IMR-90 (cell line): ENCODE results near the gene PC. TPM values are rescaled to one million over a fixed set of nuclear protein-coding genes. Genes with fewer than 3 reads are reported as not detected.

Source experiments
- ATAC-seq: fragments of 200-7000 bp; cut with Tn5 transposase; 2 replicates; pipeline ENCODE4 v1.9.1; 2020; ENCODE audit warnings: low read depth, mild to moderate bottlenecking, moderate library complexity
- BruUV-seq: library from RNA; stranded (reverse); fragments of 400-500 nt; replicated peaks from 2 replicates; lab custom pipeline; 2021; lab: Mats Ljungman, UMichigan
- CTCF ChIA-PET: fragments of 300-600 bp; formaldehyde crosslinking; extraction: SDS; loops from one replicate; lab custom pipeline; 2021; ENCODE audit warnings: antibody characterized with exemption; lab: Yijun Ruan, JAX
- POLR2A ChIA-PET: fragments of 300-600 bp; sonication (Branson Sonifier 250); formaldehyde crosslinking; loops from one replicate; lab custom pipeline; 2022; ENCODE audit warnings: antibody characterized with exemption; ENCODE audit not compliant: unreplicated experiment; lab: Charles Lee
- DNase-seq: peaks from one replicate; pipeline ENCODE4 v3.0.0; 2013
- H2AFZ ChIP-seq: replicated peaks from 2 replicates; pipeline ENCODE3; 2013; ENCODE audit warnings: low read length, mild to moderate bottlenecking; ENCODE audit not compliant: poor library complexity
- H2AK5ac ChIP-seq: 2 replicates; pipeline ENCODE4 v1.6.1; 2013; ENCODE audit warnings: low read depth, low read length, inconsistent platforms
- H2AK9ac ChIP-seq: replicated peaks from 2 replicates; pipeline ENCODE3; 2013; ENCODE audit warnings: mild to moderate bottlenecking, low read depth, low read length, moderate library complexity; ENCODE audit not compliant: poor library complexity
- H2BK120ac ChIP-seq: 2 replicates; pipeline ENCODE4 v1.6.1; 2013; ENCODE audit warnings: low read depth, low read length, inconsistent platforms
- H2BK15ac ChIP-seq: 3 replicates; pipeline ENCODE4 v1.6.1; 2013; ENCODE audit warnings: low read depth, low read length, inconsistent platforms
- H2BK20ac ChIP-seq: 2 replicates; pipeline ENCODE4 v1.6.1; 2013; ENCODE audit warnings: low read depth, mild to moderate bottlenecking, inconsistent platforms, low read length, moderate library complexity
- H2BK5ac ChIP-seq: 2 replicates; pipeline ENCODE4 v1.6.1; 2013; ENCODE audit warnings: mild to moderate bottlenecking, low read depth, low read length, inconsistent platforms; ENCODE audit not compliant: poor library complexity, severe bottlenecking
- H3K14ac ChIP-seq: replicated peaks from 2 replicates; pipeline ENCODE4 v1.6.1; 2013; ENCODE audit warnings: low read depth, low read length, inconsistent platforms
- H3K18ac ChIP-seq: 2 replicates; pipeline ENCODE4 v1.6.1; 2013; ENCODE audit warnings: low read depth, low read length, control low read depth
- H3K23ac ChIP-seq: 2 replicates; pipeline ENCODE4 v1.6.1; 2013; ENCODE audit warnings: low read depth, low read length, inconsistent platforms
- H3K27ac ChIP-seq: 2 replicates; pipeline ENCODE4 v1.5.1; 2013; ENCODE audit warnings: mild to moderate bottlenecking, control low read depth, low read length; ENCODE audit not compliant: insufficient read depth
- H3K27me3 ChIP-seq: 2 replicates; pipeline ENCODE4 v1.6.1; 2013; ENCODE audit warnings: low read length; ENCODE audit not compliant: control insufficient read depth, insufficient read depth
- H3K36me3 ChIP-seq: 2 replicates; pipeline ENCODE4 v1.6.1; 2013; ENCODE audit warnings: low read length, mixed read lengths; ENCODE audit not compliant: control insufficient read depth, insufficient read depth
- H3K4ac ChIP-seq: 2 replicates; pipeline ENCODE4 v1.6.1; 2013; ENCODE audit warnings: low read depth, low read length, inconsistent platforms
- H3K4me1 ChIP-seq: 2 replicates; pipeline ENCODE4 v1.6.1; 2013; ENCODE audit warnings: low read length, mixed read lengths; ENCODE audit not compliant: control insufficient read depth, insufficient read depth
- H3K4me2 ChIP-seq: 2 replicates; pipeline ENCODE4 v1.6.1; 2013; ENCODE audit warnings: low read depth, mild to moderate bottlenecking, control low read depth, low read length, moderate library complexity
- H3K4me3 ChIP-seq: 2 replicates; pipeline ENCODE4 v1.5.1; 2013; ENCODE audit warnings: low read depth, mild to moderate bottlenecking, control low read depth, low read length, moderate library complexity; ENCODE audit not compliant: insufficient read depth
- H3K56ac ChIP-seq: 2 replicates; pipeline ENCODE4 v1.6.1; 2013; ENCODE audit warnings: low read length, inconsistent platforms; ENCODE audit not compliant: insufficient read depth; ENCODE audit errors: extremely low read depth
- H3K79me1 ChIP-seq, 2 experiments: 2 replicates each; pipeline ENCODE4 v1.6.1; 2013; ENCODE audit warnings: low read length in 2 of 2, inconsistent platforms in 1 of 2, low read depth in 1 of 2
- H3K9ac ChIP-seq: 2 replicates; pipeline ENCODE4 v1.6.1; 2013; ENCODE audit warnings: low read depth, low read length, control low read depth
- H3K9me1 ChIP-seq: 2 replicates; pipeline ENCODE4 v1.6.1; 2013; ENCODE audit warnings: low read length, inconsistent platforms; ENCODE audit not compliant: insufficient read depth
- H3K9me3 ChIP-seq: 2 replicates; pipeline ENCODE4 v1.6.1; 2013; ENCODE audit warnings: low read length; ENCODE audit not compliant: control insufficient read depth, insufficient read depth
- H4K20me1 ChIP-seq: 2 replicates; pipeline ENCODE4 v1.6.1; 2013; ENCODE audit warnings: low read length, inconsistent platforms; ENCODE audit not compliant: insufficient read depth
- H4K5ac ChIP-seq: 2 replicates; pipeline ENCODE4 v1.6.1; 2013; ENCODE audit warnings: mild to moderate bottlenecking, low read depth, low read length, control low read depth
- H4K8ac ChIP-seq, 2 experiments: 2 replicates each; pipeline ENCODE4 v1.6.1; 2013; ENCODE audit warnings: low read depth in 2 of 2, low read length in 2 of 2, control low read depth in 1 of 2, inconsistent platforms in 1 of 2
- H4K91ac ChIP-seq: 2 replicates; pipeline ENCODE4 v1.6.1; 2013; ENCODE audit warnings: low read depth, low read length, inconsistent platforms; ENCODE audit not compliant: insufficient read depth
- BHLHE40 ChIP-seq: fragments of 150-350 bp; IDR thresholded peaks from 2 replicates; pipeline ENCODE4 v1.6.1; 2016; ENCODE audit warnings: mild to moderate bottlenecking, low read depth, low read length
- CEBPB ChIP-seq: IDR thresholded peaks from 2 replicates; pipeline ENCODE4 v1.6.1; 2012; ENCODE audit warnings: low read depth, low read length, improper control_type of control experiment
- CHD1 ChIP-seq: IDR thresholded peaks from 2 replicates; pipeline ENCODE4 v1.6.1; 2012; ENCODE audit warnings: low read depth, low read length, improper control_type of control experiment
- FOS ChIP-seq: fragments of 150-350 bp; IDR thresholded peaks from 2 replicates; pipeline ENCODE4 v1.6.1; 2016; ENCODE audit warnings: low read depth, low read length
- MXI1 ChIP-seq: IDR thresholded peaks from 2 replicates; pipeline ENCODE4 v1.6.1; 2012; ENCODE audit warnings: low read depth, mild to moderate bottlenecking, low read length, moderate library complexity, borderline replicate concordance
- NFE2L2 ChIP-seq: fragments of 150-350 bp; IDR thresholded peaks from 2 replicates; pipeline ENCODE4 v1.6.1; 2016; ENCODE audit warnings: low read depth, mild to moderate bottlenecking, low read length
- POLR2A ChIP-seq: IDR thresholded peaks from 2 replicates; pipeline ENCODE4 v1.6.1; 2012; ENCODE audit warnings: mild to moderate bottlenecking, low read depth, low read length
- WGBS, 2 experiments: methylation state at CpG; one replicate each; pipeline versions ENCODE4 v1.1.5 to v1.1.7; 2013; ENCODE audit warnings: missing lambda C conversion rate in 2 of 2; ENCODE audit not compliant: insufficient read length in 1 of 2; ENCODE audit errors: extremely low coverage in 2 of 2; 5-methylcytosine and 5-hydroxymethylcytosine counted together
- dilution Hi-C: fragments of 300-500 bp; cut with HindIII; formaldehyde crosslinking; loops from one replicate; pipeline ENCODE4 v1.14.3; 2018; ENCODE audit warnings: low sequenced_read_pairs; ENCODE audit not compliant: unreplicated experiment
- in situ Hi-C: fragments of 300-500 bp; cut with MboI; formaldehyde crosslinking; loops from 3 replicates; pipeline ENCODE4 v1.14.3; 2019; ENCODE audit warnings: low sequenced_read_pairs, inconsistent platforms, mixed read lengths
- intact Hi-C: fragments of 100-400 bp; cut with micrococcal nuclease; formaldehyde crosslinking; loops from 2 replicates; pipeline ENCODE4 v1.10.0; 2022
- polyA plus RNA-seq, 3 experiments: library from polyadenylated mRNA; depleted of rRNA; stranded (reverse); fragments of >200 nt; gene quantifications; 2 replicates each; pipeline ENCODE4 v1.2.3, GENCODE V29; 2012; ENCODE audit warnings: low replicate concordance in 1 of 3
- total RNA-seq: library from RNA; depleted of rRNA; stranded (reverse); fragments of >200 nt; gene quantifications from 2 replicates; pipeline ENCODE4 v1.2.3, GENCODE V29; 2012
- TF ChIP-seq, protein P1 (sequence below): fragments of 150-350 bp; IDR thresholded peaks from 2 replicates; pipeline ENCODE4 v1.6.1; 2017; ENCODE audit warnings: mild to moderate bottlenecking, antibody characterized with exemption, low read length, low read depth
- TF ChIP-seq, protein P2 (sequence below): conservative IDR thresholded peaks from 2 replicates; pipeline ENCODE4 v1.5.1; 2012; ENCODE audit warnings: mild to moderate bottlenecking, low read depth, low read length, improper control_type of control experiment

Gene PC
- total and polyA plus RNA-seq, 2 of the 4 experiments (the other 2 are of a cell fraction), result 13.6 to 15.7 TPM

DNA sequence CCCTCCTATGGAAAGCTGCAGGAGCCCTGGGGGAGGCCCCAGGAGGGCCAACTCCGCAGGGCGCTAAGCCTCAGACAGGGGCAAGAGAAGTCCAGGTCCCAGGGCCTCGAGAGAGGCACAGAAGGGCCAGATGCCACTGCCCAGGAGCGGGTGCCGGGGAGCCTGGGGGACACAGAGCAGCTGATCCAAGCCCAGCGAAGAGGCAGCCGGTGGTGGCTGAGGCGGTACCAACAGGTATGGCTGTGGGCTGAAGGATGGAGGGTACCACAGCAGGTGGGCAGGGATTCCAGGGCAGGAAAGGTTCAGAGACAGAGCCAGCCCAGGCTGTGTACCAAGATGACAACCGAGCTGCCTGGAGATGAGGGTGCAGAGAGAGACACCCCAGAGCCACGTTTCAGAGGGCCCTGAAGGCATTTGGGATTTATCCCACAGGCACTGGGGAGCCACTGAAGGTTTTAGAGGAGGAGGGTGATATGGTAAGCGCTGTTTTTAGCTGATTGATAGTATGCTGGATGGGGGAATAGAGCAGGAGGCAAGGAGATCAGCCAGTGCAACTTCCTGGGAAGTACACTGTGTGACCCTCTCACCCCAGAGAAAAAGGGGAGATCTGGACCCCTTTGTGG, 17.3 kb upstream of the PC start:
- CTCF ChIA-PET, result interaction anchor here (0.6 to 1.2 kb wide), 3 partner anchors 89 to 133 kb away, joined by 3 read pairs; no protein-coding TSS in a partner anchor
- no TSS peak for BruUV-seq
- Histone ChIP-seq H3K27ac (no peak overlapping the region), H3K27me3 (no peaks in the 10 kb centered on the region), H3K23ac (no peak overlapping the region), H3K4me1 (peaks cover 21% of the 10 kb centered on the region), H3K4ac (peak overlapping the region; percentile 37), H2BK120ac (peak overlapping the region; percentile 11), H2BK20ac (0 out of 2 replicates have a peak overlapping the region, but pooled peaks have one; percentile 1), H3K9me3 (peaks cover 12% of the 10 kb centered on the region), H3K18ac (no peak overlapping the region), H3K9ac (no peak overlapping the region), H3K14ac (no peak overlapping the region), H2AK9ac (no peak overlapping the region), H4K5ac (no peak overlapping the region), H2BK5ac (peak overlapping the region; percentile 6), H3K79me1 (no peaks in the 10 kb centered on the region), H3K4me3 (no peak overlapping the region), H2AFZ (peak overlapping the region; percentile 8), H4K20me1 (peaks cover 1% of the 10 kb centered on the region; the same call in 1 of the 2 replicates), H3K4me2 (no peak overlapping the region), H2BK15ac (peak overlapping the region; percentile 70; the same call in 2 of the 3 replicates), H2AK5ac (peak overlapping the region; percentile 67), H3K56ac (no peak overlapping the region), H3K9me1 (peaks cover 7% of the 10 kb centered on the region), H3K36me3 (no peaks in the 10 kb centered on the region), H4K91ac (peak overlapping the region; percentile 70; the same call in 1 of the 2 replicates), H4K8ac (peak overlapping the region in 1 of 2 experiments; percentile 58; a peak in 2 of 4 replicates)
- DNase-seq (no peak), ATAC-seq (no peak)
- intact Hi-C loops, result loop anchor here (1.0 kb wide), 1 partner anchor 281 kb away; no protein-coding TSS in a partner anchor
- dilution Hi-C loops, result no loop called here
- WGBS, 2 experiments, result 74% methylated on average over 7 of the region's 11 CpGs; no CpG with 5 or more reads in 1 of the 2 experiments
- TF ChIP-seq CHD1, result no peak
- no peak for TF ChIP-seq POLR2A
- no peak for TF ChIP-seq MXI1
- no peak for TF ChIP-seq NFE2L2
- TF ChIP-seq, protein P1, sequence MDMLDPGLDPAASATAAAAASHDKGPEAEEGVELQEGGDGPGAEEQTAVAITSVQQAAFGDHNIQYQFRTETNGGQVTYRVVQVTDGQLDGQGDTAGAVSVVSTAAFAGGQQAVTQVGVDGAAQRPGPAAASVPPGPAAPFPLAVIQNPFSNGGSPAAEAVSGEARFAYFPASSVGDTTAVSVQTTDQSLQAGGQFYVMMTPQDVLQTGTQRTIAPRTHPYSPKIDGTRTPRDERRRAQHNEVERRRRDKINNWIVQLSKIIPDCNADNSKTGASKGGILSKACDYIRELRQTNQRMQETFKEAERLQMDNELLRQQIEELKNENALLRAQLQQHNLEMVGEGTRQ, result no peak
- TF ChIP-seq CEBPB, result no peak
- TF ChIP-seq, protein P2, sequence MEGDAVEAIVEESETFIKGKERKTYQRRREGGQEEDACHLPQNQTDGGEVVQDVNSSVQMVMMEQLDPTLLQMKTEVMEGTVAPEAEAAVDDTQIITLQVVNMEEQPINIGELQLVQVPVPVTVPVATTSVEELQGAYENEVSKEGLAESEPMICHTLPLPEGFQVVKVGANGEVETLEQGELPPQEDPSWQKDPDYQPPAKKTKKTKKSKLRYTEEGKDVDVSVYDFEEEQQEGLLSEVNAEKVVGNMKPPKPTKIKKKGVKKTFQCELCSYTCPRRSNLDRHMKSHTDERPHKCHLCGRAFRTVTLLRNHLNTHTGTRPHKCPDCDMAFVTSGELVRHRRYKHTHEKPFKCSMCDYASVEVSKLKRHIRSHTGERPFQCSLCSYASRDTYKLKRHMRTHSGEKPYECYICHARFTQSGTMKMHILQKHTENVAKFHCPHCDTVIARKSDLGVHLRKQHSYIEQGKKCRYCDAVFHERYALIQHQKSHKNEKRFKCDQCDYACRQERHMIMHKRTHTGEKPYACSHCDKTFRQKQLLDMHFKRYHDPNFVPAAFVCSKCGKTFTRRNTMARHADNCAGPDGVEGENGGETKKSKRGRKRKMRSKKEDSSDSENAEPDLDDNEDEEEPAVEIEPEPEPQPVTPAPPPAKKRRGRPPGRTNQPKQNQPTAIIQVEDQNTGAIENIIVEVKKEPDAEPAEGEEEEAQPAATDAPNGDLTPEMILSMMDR, result no peak
- no peak for TF ChIP-seq FOS
- no peak for TF ChIP-seq BHLHE40
- POLR2A ChIA-PET, result no interaction called here
- in situ Hi-C loops, result loop anchor here (5.0 kb wide), 1 partner anchor 283 kb away; no protein-coding TSS in a partner anchor
